ENCODE data around the gene HBB. TPM values are rescaled to one million over a fixed set of nuclear protein-coding genes. Genes with fewer than 3 reads are reported as not detected.
"Not testable (repeated sequence)": the region's sequence is repeated elsewhere in the genome, so short reads cannot be mapped to it uniquely, and the experiment has no call there.

The HBB gene
- not detected in 2 replicates for total RNA-seq

GRCh38 chr11:5226732-5227310, at the start of gene HBB:
Gene HBB, minus strand, starts transcription at chr11:5227071. Its CDS starts 50 bp downstream, at chr11:5227021.
- DNase-seq (ENCODE audit: low read depth, low spot score), result no peak

GRCh38 chr11:5275369-5276110, 48.7 kb upstream of the HBB start:
- DNase-seq (ENCODE audit: low read depth, low spot score), result no peak

GRCh38 chr11:5274395-5274794, 47.5 kb upstream of the HBB start:
- no peak for DNase-seq (ENCODE audit: low read depth, low spot score)

- no peak for DNase-seq (ENCODE audit: low read depth, low spot score)
Observed at GRCh38 chr11:5272395-5273017, 45.6 kb upstream of the HBB start.

GRCh38 chr11:5269715-5270147, 42.9 kb upstream of the HBB start, which contains the start of gene HBE1:
Gene HBE1, minus strand, starts transcription at chr11:5269945. Its CDS starts 55 bp downstream, at chr11:5269890.
- DNase-seq (ENCODE audit: low read depth, low spot score), result no peak

GRCh38 chr11:5267033-5267563, 40.2 kb upstream of the HBB start:
- no peak for DNase-seq (ENCODE audit: low read depth, low spot score)

GRCh38 chr11:5266609-5267008, 39.7 kb upstream of the HBB start:
- DNase-seq (ENCODE audit: low read depth, low spot score), result no peak

GRCh38 chr11:5265832-5266231, 39.0 kb upstream of the HBB start:
- no peak for DNase-seq (ENCODE audit: low read depth, low spot score)

GRCh38 chr11:5258543-5259262, 31.8 kb upstream of the HBB start:
- no peak for DNase-seq (ENCODE audit: low read depth, low spot score)

GRCh38 chr11:5257296-5257695, 30.4 kb upstream of the HBB start:
- no peak for DNase-seq (ENCODE audit: low read depth, low spot score)

- DNase-seq (ENCODE audit: low read depth, low spot score), result not testable (repeated sequence)
Observed at GRCh38 chr11:5254646-5255413, 28.0 kb upstream of the HBB start, which contains the start of gene HBG2. Gene HBG2, minus strand, starts transcription at chr11:5254781. Its CDS starts 53 bp downstream, at chr11:5254728.

- not testable (repeated sequence) for DNase-seq (ENCODE audit: low read depth, low spot score)
Observed at GRCh38 chr11:5254023-5254422, 27.2 kb upstream of the HBB start.

GRCh38 chr11:5253440-5253839, 26.6 kb upstream of the HBB start:
- not testable (repeated sequence) for DNase-seq (ENCODE audit: low read depth, low spot score)

GRCh38 chr11:5252919-5253265, 26.0 kb upstream of the HBB start:
- DNase-seq (ENCODE audit: low read depth, low spot score), result no peak

GRCh38 chr11:5252192-5252918, 25.5 kb upstream of the HBB start:
- DNase-seq (ENCODE audit: low read depth, low spot score), result no peak

GRCh38 chr11:5251746-5252145, 24.9 kb upstream of the HBB start:
- DNase-seq (ENCODE audit: low read depth, low spot score), result no peak

- DNase-seq (ENCODE audit: low read depth, low spot score), result no peak
Observed at GRCh38 chr11:5250543-5251204, 23.8 kb upstream of the HBB start.

- DNase-seq (ENCODE audit: low read depth, low spot score), result not testable (repeated sequence)
Observed at GRCh38 chr11:5249807-5250396, 23.0 kb upstream of the HBB start, which contains the start of gene HBG1. Gene HBG1, minus strand, starts transcription at chr11:5249857. Its CDS starts 53 bp downstream, at chr11:5249804.

GRCh38 chr11:5248498-5248897, 21.6 kb upstream of the HBB start:
- not testable (repeated sequence) for DNase-seq (ENCODE audit: low read depth, low spot score)

All from pulmonary artery endothelial cell (primary cell).